BE2C (cell line): ENCODE measurements around the gene CCDC63.

Experiments
- DNase-seq: peaks from one replicate; pipeline ENCODE4 v3.0.0-alpha.2; 2020
- H3K27me3 ChIP-seq: fragments of 250-450 bp; sonication (Bioruptor Pico); 2 replicates; pipeline ENCODE4 v1.5.1; 2020; ENCODE audit warnings: mild to moderate bottlenecking
- H3K36me3 ChIP-seq: fragments of 250-450 bp; sonication (Bioruptor Pico); 2 replicates; pipeline ENCODE4 v1.5.1; 2020; ENCODE audit warnings: mild to moderate bottlenecking
- H3K4me1 ChIP-seq: fragments of 250-450 bp; sonication (Bioruptor Pico); 2 replicates; pipeline ENCODE4 v1.5.1; 2020
- H3K4me3 ChIP-seq: 2 replicates; pipeline ENCODE4 v1.5.1; 2011; ENCODE audit warnings: low read depth, low read length
- H3K9me3 ChIP-seq: fragments of 250-450 bp; sonication (Bioruptor Pico); 2 replicates; pipeline ENCODE4 v1.5.1; 2020
- TF ChIP-seq, protein P1 (sequence below): IDR thresholded peaks from 2 replicates; pipeline ENCODE4 v1.5.1; 2012; ENCODE audit warnings: mild to moderate bottlenecking, low read depth, low read length

The CCDC63 gene

DNA sequence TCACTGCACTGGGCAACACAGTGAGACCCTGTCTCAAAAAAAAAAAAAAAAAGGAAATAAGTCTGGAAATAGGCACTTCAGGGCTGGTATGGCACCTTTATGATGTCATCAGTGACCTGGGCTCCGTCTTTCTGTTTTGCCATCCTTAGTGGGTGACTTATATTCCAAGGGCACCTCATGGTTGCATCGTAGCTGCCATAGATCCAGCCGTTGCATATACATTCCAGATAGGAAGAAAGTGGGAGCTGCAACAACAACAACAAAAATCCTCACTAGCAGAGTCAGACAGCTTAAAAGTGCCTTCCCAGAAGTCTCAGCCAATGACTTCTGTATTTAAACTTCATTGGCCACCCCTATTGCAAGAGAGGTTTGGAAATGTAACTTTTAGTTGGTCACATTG lies 47.2 kb downstream of the CCDC63 start:
- Histone ChIP-seq H3K9me3 (no peaks in the 10 kb centered on the region), H3K36me3 (no peaks in the 10 kb centered on the region), H3K4me1 (no peaks in the 10 kb centered on the region; the same call in 1 of the 2 replicates), H3K27me3 (no peaks in the 10 kb centered on the region), H3K4me3 (no peak overlapping the region)
- TF ChIP-seq, protein P1, sequence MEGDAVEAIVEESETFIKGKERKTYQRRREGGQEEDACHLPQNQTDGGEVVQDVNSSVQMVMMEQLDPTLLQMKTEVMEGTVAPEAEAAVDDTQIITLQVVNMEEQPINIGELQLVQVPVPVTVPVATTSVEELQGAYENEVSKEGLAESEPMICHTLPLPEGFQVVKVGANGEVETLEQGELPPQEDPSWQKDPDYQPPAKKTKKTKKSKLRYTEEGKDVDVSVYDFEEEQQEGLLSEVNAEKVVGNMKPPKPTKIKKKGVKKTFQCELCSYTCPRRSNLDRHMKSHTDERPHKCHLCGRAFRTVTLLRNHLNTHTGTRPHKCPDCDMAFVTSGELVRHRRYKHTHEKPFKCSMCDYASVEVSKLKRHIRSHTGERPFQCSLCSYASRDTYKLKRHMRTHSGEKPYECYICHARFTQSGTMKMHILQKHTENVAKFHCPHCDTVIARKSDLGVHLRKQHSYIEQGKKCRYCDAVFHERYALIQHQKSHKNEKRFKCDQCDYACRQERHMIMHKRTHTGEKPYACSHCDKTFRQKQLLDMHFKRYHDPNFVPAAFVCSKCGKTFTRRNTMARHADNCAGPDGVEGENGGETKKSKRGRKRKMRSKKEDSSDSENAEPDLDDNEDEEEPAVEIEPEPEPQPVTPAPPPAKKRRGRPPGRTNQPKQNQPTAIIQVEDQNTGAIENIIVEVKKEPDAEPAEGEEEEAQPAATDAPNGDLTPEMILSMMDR: no peak
- DNase-seq: no peak

DNA sequence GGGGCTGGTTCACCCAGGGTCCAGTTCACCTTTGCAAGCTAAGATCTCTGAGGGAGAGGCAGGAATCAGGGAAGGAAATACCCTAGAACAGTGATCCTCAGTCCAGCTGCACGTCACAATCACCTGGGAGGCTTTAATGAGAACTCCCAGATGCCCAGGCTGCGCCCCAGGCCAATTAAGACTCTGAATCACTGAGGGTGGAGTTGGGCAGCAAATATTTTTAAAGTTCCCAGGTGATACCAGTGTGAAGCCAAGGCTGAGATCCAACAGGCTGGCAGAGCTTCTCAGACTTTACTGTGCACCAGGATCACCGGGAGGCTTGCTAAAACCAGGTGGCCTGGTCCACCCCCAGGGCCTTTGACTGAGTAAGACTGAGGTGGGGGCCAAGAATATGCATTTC lies 49.8 kb downstream of the CCDC63 start:
- no peak for DNase-seq
- TF ChIP-seq, protein P1: no peak
- Histone ChIP-seq H3K4me3 (no peak overlapping the region), H3K9me3 (no peaks in the 10 kb centered on the region), H3K27me3 (no peaks in the 10 kb centered on the region), H3K36me3 (no peaks in the 10 kb centered on the region), H3K4me1 (no peaks in the 10 kb centered on the region; the same call in 1 of the 2 replicates)

DNA sequence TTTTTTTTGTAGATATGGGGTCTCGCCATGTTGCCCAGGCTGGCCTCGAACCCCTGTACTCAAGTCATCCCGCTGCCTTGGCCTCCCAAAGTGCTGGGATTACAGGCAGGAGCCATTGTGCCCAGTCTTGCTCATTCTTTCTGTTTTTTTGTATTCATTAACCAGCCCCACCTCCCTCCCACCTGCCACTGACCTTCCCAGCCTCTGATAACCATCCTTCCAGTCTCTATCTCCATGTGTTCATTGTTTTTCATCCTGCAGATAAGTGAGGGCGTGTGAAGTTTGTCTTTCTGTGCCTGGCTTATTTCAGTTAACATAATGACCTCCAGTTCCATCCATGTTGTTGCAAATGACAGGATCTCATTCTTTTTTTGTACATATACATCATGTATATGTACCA lies 54.6 kb downstream of the CCDC63 start:
- no peaks in the 10 kb centered on the region for H3K4me1 ChIP-seq
- no peak for DNase-seq
- no peaks in the 10 kb centered on the region for H3K36me3 ChIP-seq
- no peak overlapping the region for H3K4me3 ChIP-seq
- H3K27me3 ChIP-seq: no peaks in the 10 kb centered on the region
- TF ChIP-seq, protein P1: no peak
- H3K9me3 ChIP-seq: no peaks in the 10 kb centered on the region

DNA sequence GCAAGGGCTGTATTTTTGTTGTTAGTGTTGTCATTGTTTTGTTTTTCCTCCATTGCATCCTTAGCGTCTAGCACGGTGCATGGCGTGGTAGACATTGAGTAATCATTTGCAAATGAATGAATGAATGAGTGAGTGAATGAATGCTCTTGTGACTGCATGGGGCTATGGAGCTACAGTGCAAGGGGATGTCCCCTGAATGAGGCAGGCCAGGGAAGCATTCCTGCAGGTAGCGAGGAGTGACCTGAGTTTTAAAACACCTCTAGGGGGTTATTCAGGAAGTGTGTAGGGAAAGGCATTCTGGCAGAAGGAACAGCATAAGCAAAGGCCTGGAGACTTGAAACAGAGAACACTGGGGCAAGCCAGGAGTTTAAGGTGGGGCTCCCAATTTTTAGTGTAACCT lies 56.7 kb downstream of the CCDC63 start:
- no peak for DNase-seq
- no peaks in the 10 kb centered on the region for H3K36me3 ChIP-seq
- H3K4me1 ChIP-seq: no peaks in the 10 kb centered on the region

DNA sequence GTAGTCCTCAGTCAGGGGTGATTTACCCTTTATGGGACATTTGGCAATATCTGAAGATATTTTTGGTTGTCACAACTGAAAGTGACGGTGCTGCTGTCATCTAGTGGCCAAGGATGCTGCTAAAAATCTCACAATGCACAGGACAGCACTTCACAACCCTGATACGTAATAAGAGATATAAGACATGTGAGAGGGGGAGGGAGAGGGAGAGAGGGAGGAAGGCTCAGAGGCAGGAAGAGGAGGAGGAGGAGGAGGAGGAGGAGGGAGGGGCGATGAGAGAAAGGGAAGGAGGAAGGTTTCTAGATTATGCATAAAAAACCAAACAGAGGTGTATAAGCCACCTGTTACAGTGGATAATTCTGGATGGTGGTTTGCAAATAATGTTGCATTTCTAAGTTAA lies 59.3 kb downstream of the CCDC63 start:
- no peak overlapping the region for H3K4me3 ChIP-seq
- DNase-seq: no peak
- H3K36me3 ChIP-seq: no peaks in the 10 kb centered on the region
- no peaks in the 10 kb centered on the region for H3K9me3 ChIP-seq
- H3K27me3 ChIP-seq: no peaks in the 10 kb centered on the region
- no peaks in the 10 kb centered on the region for H3K4me1 ChIP-seq
- TF ChIP-seq, protein P1: peak; percentile 14; the same call in 1 of the 2 replicates

More for the DNA sequence above, 56.7 kb downstream of the CCDC63 start:
- Histone ChIP-seq H3K4me3 (no peak overlapping the region), H3K27me3 (no peaks in the 10 kb centered on the region), H3K9me3 (no peaks in the 10 kb centered on the region)
- TF ChIP-seq, protein P1: no peak

DNA sequence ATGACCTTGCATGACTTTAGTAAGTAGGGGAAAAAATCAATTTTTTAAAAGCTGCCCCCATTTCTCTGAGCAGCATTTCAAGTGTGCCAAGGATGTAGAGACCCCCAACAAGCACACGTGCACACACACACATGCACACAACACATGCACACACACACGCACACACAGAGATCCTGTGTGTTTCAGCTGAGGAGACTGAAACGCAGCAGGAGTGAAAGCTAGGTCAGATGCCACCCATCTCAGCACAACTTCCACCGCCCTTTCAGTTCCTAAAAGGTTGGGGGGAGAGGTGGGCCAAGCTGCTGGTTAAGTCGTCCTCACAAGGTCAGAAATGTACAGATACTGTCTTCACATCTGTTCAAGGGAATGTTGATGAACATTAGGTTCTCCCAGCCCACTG lies 59.7 kb downstream of the CCDC63 start:
- H3K27me3 ChIP-seq: no peaks in the 10 kb centered on the region
- no peak for DNase-seq
- H3K4me3 ChIP-seq: no peak overlapping the region
- H3K4me1 ChIP-seq: no peaks in the 10 kb centered on the region
- TF ChIP-seq, protein P1: no peak
- no peaks in the 10 kb centered on the region for H3K9me3 ChIP-seq
- H3K36me3 ChIP-seq: no peaks in the 10 kb centered on the region
